DOHH2 (cell line): ENCODE data around the gene L3MBTL4.

Experiments used
- CTCF ChIP-seq: fragments of 200-600 bp; sonication (generic); IDR thresholded peaks from one replicate; pipeline ENCODE4 v1.5.1; 2014; ENCODE audit warnings: antibody characterized with exemption, mild to moderate bottlenecking, low read depth, low read length; ENCODE audit not compliant: poor library complexity, severe bottlenecking
- EZH2phosphoT487 ChIP-seq: fragments of 200-600 bp; sonication (generic); IDR thresholded peaks from 2 replicates; pipeline ENCODE4 v1.6.1; 2017; ENCODE audit warnings: borderline replicate concordance, mild to moderate bottlenecking, antibody characterized with exemption, low read length, moderate library complexity, mixed read lengths

DNA sequence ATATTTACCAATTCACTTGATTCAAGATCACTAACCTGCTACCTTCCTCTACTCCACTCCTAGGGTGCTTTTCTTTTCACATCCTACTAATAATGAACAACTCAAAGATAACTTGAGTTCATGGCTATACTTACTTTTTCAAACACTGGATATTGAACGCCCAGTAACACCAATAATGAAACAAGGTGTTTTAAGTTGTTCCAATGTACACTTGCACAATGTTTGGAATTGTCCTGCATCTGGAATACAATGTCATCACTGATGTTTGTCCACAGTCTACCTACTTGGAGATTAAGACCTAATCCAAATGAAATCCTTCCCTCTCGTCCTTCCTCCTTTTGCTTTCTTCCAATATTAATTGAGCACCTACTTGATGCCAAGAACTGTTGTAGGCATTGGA, 301.1 kb downstream of the L3MBTL4 start:
- no peak for TF ChIP-seq CTCF
- TF ChIP-seq EZH2phosphoT487, result no peak
